Skeletal muscle satellite cell (primary cell): ENCODE measurements around the gene CLEC16A.

Experiments used
- H3K27me3 ChIP-seq: 2 replicates; pipeline ENCODE4 v1.7.0; 2013; ENCODE audit warnings: low read length; ENCODE audit not compliant: control insufficient read depth, insufficient read depth
- H3K36me3 ChIP-seq: 2 replicates; pipeline ENCODE4 v1.7.0; 2013; ENCODE audit warnings: mild to moderate bottlenecking, control low read depth, low read length; ENCODE audit not compliant: insufficient read depth
- H3K4me1 ChIP-seq: 2 replicates; pipeline ENCODE4 v1.7.0; 2013; ENCODE audit warnings: low read length; ENCODE audit not compliant: control insufficient read depth, insufficient read depth
- H3K4me2 ChIP-seq: 2 replicates; pipeline ENCODE4 v1.7.0; 2013; ENCODE audit warnings: mild to moderate bottlenecking, low read length
- H3K4me3 ChIP-seq: 2 replicates; pipeline ENCODE4 v1.7.0; 2013; ENCODE audit warnings: low read length
- H3K9ac ChIP-seq: 2 replicates; pipeline ENCODE4 v1.7.0; 2013; ENCODE audit warnings: mild to moderate bottlenecking, low read depth, low read length, moderate library complexity
- H3K9me3 ChIP-seq: replicated peaks from 2 replicates; pipeline ENCODE4 v1.7.0; 2013; ENCODE audit warnings: mild to moderate bottlenecking, control low read depth, low read length

CLEC16A gene

DNA sequence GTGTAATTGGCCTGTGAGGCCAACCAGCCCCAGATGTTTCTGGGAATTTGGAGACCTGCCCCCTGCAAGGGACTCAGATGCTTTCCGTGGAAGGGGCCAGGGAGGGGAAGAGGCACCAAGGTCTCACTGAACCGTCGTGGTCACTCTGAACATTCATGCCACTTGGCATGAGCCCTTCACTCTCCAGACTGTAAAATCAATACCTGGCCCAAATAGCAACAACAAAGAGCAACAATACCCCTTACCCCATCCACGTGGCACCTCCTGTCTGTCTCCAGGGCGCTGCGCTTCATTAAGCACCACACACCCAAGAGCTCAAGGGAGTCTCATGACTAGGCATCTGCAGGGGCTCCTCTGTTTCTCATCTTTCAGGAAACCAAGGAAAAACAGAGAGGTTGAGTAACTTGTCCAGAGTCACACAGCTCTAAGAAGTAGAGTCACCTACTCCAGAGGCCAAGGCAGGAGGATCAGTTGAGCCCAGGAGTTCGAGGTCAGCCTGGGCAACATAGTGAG, 258.8 kb downstream of the CLEC16A start:
- no peaks in the 10 kb centered on the region for H3K27me3 ChIP-seq
- no peaks in the 10 kb centered on the region for H3K36me3 ChIP-seq
- peaks cover 34% of the 10 kb centered on the region for H3K4me1 ChIP-seq
- no peak overlapping the region for H3K4me2 ChIP-seq
- peaks cover 5% of the 10 kb centered on the region for H3K9me3 ChIP-seq
- H3K4me3 ChIP-seq, result no peak overlapping the region
- H3K9ac ChIP-seq, result no peak overlapping the region

- H3K9me3 ChIP-seq, result peaks cover 5% of the 10 kb centered on the region
- no peaks in the 10 kb centered on the region for H3K36me3 ChIP-seq
- no peak overlapping the region for H3K9ac ChIP-seq
- H3K27me3 ChIP-seq, result no peaks in the 10 kb centered on the region
- H3K4me2 ChIP-seq, result no peak overlapping the region
- H3K4me3 ChIP-seq, result no peak overlapping the region
- peaks cover 34% of the 10 kb centered on the region for H3K4me1 ChIP-seq
Measured at GRCh38 chr16:11204513-11205047, 260.2 kb downstream of the CLEC16A start.

- Histone ChIP-seq H3K36me3 (no peaks in the 10 kb centered on the region), H3K27me3 (no peaks in the 10 kb centered on the region), H3K9ac (no peak overlapping the region), H3K4me1 (peaks cover 34% of the 10 kb centered on the region), H3K9me3 (peaks cover 5% of the 10 kb centered on the region), H3K4me2 (no peak overlapping the region), H3K4me3 (no peak overlapping the region)
Measured at GRCh38 chr16:11205065-11205699, 260.8 kb downstream of the CLEC16A start.

- Histone ChIP-seq H3K36me3 (no peaks in the 10 kb centered on the region), H3K9me3 (peaks cover 5% of the 10 kb centered on the region), H3K27me3 (peaks cover 5% of the 10 kb centered on the region), H3K4me3 (no peak overlapping the region), H3K9ac (no peak overlapping the region), H3K4me2 (no peak overlapping the region), H3K4me1 (peaks cover 27% of the 10 kb centered on the region)
Measured at GRCh38 chr16:11205754-11206581, 261.6 kb downstream of the CLEC16A start.

DNA sequence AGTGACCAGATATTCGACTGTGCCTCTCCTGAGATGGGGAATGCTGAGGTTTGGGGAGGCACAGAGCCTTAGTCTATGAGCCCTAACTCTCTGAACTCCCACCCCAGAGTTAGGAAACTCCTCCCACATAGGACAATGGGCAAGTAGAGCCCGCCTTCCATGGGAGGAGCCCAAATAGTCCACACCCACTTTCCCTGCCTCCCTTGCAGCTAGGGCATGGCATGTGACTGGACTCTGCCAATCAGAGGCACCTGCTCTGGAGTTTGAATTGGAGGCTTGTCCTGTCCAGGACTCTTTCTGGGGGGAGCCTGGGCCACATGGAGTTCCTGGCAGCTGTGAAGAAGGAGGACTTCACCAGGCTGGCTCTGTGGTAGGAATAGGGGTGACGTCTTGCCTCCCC, 263.3 kb downstream of the CLEC16A start:
- peaks cover 11% of the 10 kb centered on the region for H3K4me1 ChIP-seq
- H3K27me3 ChIP-seq, result peaks cover 17% of the 10 kb centered on the region
- H3K4me3 ChIP-seq, result no peak overlapping the region
- H3K9ac ChIP-seq, result no peak overlapping the region
- H3K36me3 ChIP-seq, result no peaks in the 10 kb centered on the region
- H3K4me2 ChIP-seq, result no peak overlapping the region
- H3K9me3 ChIP-seq, result peaks cover 5% of the 10 kb centered on the region

- Histone ChIP-seq H3K9me3 (peaks cover 5% of the 10 kb centered on the region), H3K4me1 (peaks cover 9% of the 10 kb centered on the region), H3K36me3 (no peaks in the 10 kb centered on the region), H3K27me3 (peaks cover 20% of the 10 kb centered on the region), H3K4me3 (no peak overlapping the region), H3K9ac (no peak overlapping the region), H3K4me2 (no peak overlapping the region)
Measured at GRCh38 chr16:11208916-11209665, 264.7 kb downstream of the CLEC16A start.

GRCh38 chr16:11210260-11210659, 265.9 kb downstream of the CLEC16A start:
- no peaks in the 10 kb centered on the region for H3K36me3 ChIP-seq
- H3K9me3 ChIP-seq, result peaks cover 5% of the 10 kb centered on the region
- no peak overlapping the region for H3K4me2 ChIP-seq
- H3K4me1 ChIP-seq, result peaks cover 9% of the 10 kb centered on the region
- H3K4me3 ChIP-seq, result no peak overlapping the region
- H3K27me3 ChIP-seq, result peaks cover 20% of the 10 kb centered on the region
- H3K9ac ChIP-seq, result no peak overlapping the region

DNA sequence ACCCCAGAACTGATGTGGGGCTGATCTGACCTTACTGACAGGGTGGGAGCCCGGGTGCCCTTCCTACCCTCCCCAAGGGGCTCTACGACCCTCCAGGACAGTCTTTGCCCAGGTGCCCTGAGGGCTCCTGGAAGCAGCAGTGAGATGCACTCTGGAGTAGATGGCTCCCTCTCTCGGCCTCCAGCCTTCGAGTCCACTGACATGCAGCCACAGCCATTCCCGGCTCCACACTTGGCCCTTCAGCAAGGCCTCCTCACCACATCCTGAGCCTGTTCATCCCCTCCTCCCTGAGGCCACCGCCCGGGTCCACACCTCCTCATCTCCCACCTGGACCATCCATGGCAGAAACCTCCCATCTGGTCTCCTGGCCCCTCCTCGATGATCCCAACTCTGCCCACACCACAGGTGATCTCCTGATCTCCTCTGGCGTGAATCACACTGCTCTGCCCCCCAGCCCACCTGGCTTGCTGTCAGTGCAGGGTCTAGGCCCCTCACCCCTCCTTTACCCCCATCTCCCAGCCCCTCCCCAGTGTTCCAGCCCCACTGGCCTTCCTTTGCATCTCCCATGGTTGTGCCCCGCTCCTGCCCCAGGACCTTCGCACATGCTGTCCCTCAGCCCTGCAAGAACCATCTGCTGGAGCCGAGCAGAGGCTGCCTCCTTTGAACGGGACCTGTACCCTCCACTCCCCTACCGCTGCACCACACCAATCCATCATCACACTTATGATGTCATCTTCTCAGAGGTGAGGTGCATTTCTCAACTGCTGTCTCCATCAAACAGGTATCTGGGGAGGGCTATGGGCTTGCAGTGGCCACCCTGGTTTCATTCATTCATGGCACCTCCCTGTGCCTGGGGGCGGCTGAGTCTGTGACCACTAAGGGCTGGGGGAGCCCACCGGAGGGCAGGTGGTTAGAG, 267.0 kb downstream of the CLEC16A start:
- H3K4me3 ChIP-seq, result no peak overlapping the region
- H3K9ac ChIP-seq, result no peak overlapping the region
- H3K36me3 ChIP-seq, result no peaks in the 10 kb centered on the region
- peaks cover 8% of the 10 kb centered on the region for H3K9me3 ChIP-seq
- peaks cover 20% of the 10 kb centered on the region for H3K27me3 ChIP-seq
- H3K4me1 ChIP-seq, result peaks cover 2% of the 10 kb centered on the region
- H3K4me2 ChIP-seq, result no peak overlapping the region

DNA sequence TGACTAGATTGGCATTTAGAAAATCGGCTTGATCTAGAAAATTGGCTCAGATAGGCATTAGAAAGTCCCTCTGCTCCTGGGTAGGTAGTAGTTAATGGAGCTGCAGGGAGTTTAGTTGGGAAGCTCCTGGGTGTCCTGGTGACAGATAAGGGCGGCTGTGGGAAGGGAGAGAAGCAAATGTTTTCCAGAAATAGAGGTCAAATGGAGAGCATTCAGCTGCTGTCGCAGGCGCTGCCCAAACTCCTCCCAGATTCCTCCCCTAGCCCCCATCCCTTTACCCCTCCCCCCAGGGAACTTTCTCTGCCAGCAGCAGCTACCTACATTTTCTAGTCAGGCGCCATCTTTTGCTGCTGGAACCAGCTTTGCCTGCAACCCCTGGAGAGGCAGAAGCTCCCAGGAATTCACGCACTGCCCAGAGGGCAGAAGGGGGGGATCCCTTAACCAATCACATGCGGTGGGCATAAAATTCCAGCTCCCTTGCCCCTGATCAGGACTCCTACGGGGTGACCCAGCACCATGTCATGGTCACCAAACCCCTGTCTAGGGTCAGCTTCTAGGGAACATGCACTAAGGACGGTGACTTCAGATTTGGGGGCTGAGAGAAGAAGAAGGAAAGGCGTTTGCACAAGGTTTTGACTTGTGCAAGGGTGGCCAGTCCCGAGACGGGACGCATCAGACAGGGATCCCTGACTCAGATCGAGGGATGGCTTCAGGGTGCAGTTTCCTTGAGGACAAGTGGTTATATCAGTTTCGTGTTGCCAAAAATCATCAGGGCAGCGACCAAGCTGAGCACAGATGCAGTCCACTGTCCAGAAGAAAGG, 267.8 kb downstream of the CLEC16A start:
- no peaks in the 10 kb centered on the region for H3K4me1 ChIP-seq
- peaks cover 20% of the 10 kb centered on the region for H3K27me3 ChIP-seq
- no peaks in the 10 kb centered on the region for H3K36me3 ChIP-seq
- H3K4me2 ChIP-seq, result no peak overlapping the region
- H3K9ac ChIP-seq, result no peak overlapping the region
- H3K9me3 ChIP-seq, result peaks cover 8% of the 10 kb centered on the region
- H3K4me3 ChIP-seq, result no peak overlapping the region

GRCh38 chr16:11212798-11213196, 268.4 kb downstream of the CLEC16A start:
- Histone ChIP-seq H3K9ac (no peak overlapping the region), H3K4me2 (no peak overlapping the region), H3K4me1 (no peaks in the 10 kb centered on the region), H3K27me3 (peaks cover 20% of the 10 kb centered on the region), H3K4me3 (no peak overlapping the region), H3K36me3 (no peaks in the 10 kb centered on the region), H3K9me3 (peaks cover 5% of the 10 kb centered on the region)
